Muscle of back (tissue), 13 donors: ENCODE results near the gene CZIB. TPM values are rescaled to one million over a fixed set of nuclear protein-coding genes. Genes with fewer than 3 reads are reported as not detected.
A peak's percentile ranks its signal among the peaks of the same experiment; 100 is the strongest.

Source experiments
- DNase-seq, 3 donors: peaks; one replicate each; pipeline versions ENCODE4 v3.0.0 to v3.0.0-alpha.2; 2013
- long read RNA-seq, 9 donors: transcript quantifications; one replicate each; lab custom pipeline, GENCODE V29; 2026
- polyA plus RNA-seq, 10 donors: library from polyadenylated mRNA; unstranded; fragments of 120-200 nt; gene quantifications; one replicate each; pipeline ENCODE4 v1.2.1, GENCODE V29; 2013; ENCODE audit not compliant: insufficient read length in 10 of 10

Gene CZIB
- 10 to 100 TPM; 51.7 to 86.1 (median 61.8) TPM for polyA plus RNA-seq
- long read RNA-seq, donor 1, transcript C1orf123-201 (8 exons, 1,085 nt), result major isoform, 15 of 26 reads
- long read RNA-seq, donor 1, partial matches to known transcripts, result 0 of 26 reads
- long read RNA-seq, donor 1, other reads (novel, unspliced or antisense), result 0 of 26 reads
- long read RNA-seq, donor 2, transcript C1orf123-202 (7 exons, 1,009 nt), result minor isoform, 6 of 19 reads
- long read RNA-seq, donor 2, transcript C1orf123-201 (8 exons, 1,085 nt), result major isoform, 11 of 19 reads
- long read RNA-seq, donor 2, partial matches to known transcripts, result 0 of 19 reads
- long read RNA-seq, donor 2, other reads (novel, unspliced or antisense), result 0 of 19 reads
- long read RNA-seq, donor 3, result 0 reads
- long read RNA-seq, donor 4, transcript C1orf123-201 (8 exons, 1,085 nt), result major isoform, 13 of 21 reads
- long read RNA-seq, donor 4, transcript C1orf123-202 (7 exons, 1,009 nt), result minor isoform, 6 of 21 reads
- long read RNA-seq, donor 4, partial matches to known transcripts, result 0 of 21 reads
- long read RNA-seq, donor 4, other reads (novel, unspliced or antisense), result 0 of 21 reads
- long read RNA-seq, donor 5, transcript C1orf123-201 (8 exons, 1,085 nt), result major isoform, 21 of 39 reads
- long read RNA-seq, donor 5, transcript C1orf123-202 (7 exons, 1,009 nt), result minor isoform, 7 of 39 reads
- long read RNA-seq, donor 5, partial matches to known transcripts, result 0 of 39 reads
- long read RNA-seq, donor 5, other reads (novel, unspliced or antisense), result 0 of 39 reads
- long read RNA-seq, donor 6, transcript C1orf123-203 (2 exons, 841 nt), result minor isoform, 5 of 38 reads
- long read RNA-seq, donor 6, transcript C1orf123-202 (7 exons, 1,009 nt), result minor isoform, 6 of 38 reads
- long read RNA-seq, donor 6, transcript C1orf123-201 (8 exons, 1,085 nt), result major isoform, 15 of 38 reads
- long read RNA-seq, donor 6, partial matches to known transcripts, result 7 of 38 reads
- long read RNA-seq, donor 6, other reads (novel, unspliced or antisense), result 0 of 38 reads
- long read RNA-seq, donor 7, transcript C1orf123-201 (8 exons, 1,085 nt), result major isoform, 5 of 13 reads
- long read RNA-seq, donor 7, partial matches to known transcripts, result 0 of 13 reads
- long read RNA-seq, donor 7, other reads (novel, unspliced or antisense), result 0 of 13 reads
- long read RNA-seq, donor 8, transcript C1orf123-202 (7 exons, 1,009 nt), result minor isoform, 7 of 19 reads
- long read RNA-seq, donor 8, transcript C1orf123-201 (8 exons, 1,085 nt), result major isoform, 9 of 19 reads
- long read RNA-seq, donor 8, partial matches to known transcripts, result 0 of 19 reads
- long read RNA-seq, donor 8, other reads (novel, unspliced or antisense), result 0 of 19 reads
- long read RNA-seq, donor 9, partial matches to known transcripts, result 0 of 6 reads
- long read RNA-seq, donor 9, other reads (novel, unspliced or antisense), result 0 of 6 reads

DNA sequence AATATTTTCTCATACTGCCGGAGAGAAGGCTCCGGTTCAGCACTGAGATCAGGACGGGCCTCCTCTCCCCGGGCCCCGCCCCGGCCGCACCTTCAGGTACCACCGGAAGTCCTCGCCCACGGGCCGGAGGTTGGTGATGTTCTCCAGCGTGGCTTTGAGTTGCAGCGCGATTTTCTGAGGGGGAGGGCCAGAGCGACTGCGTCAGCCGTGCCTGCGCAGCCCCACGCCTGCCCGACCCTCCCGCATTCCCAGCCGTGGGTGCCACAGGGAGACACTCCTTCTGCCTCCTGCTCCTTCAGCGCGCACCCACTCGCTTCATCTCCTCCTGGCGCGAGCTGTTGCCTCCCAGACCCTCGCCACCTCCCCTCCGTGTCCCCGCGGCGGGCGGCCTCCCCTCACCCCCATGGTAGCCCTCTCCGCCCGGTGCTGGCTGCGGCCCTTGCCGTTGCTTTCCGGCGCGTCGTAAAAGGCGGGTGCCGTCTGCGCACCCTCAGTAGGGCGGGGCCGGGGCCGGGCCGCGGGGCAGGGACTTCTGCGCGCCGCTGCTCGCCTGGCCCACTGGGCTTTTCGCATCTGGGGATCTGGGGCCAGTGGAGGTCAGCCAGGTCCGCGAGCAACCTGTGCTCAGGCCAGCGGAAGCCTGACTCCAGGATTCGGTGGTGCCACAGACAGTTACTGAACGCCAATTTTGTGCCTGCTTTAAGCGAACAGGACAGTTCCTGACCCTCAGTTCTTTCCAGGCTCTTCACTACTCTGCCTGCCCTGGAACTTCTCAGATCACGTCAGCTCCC lies at the start of gene CZIB:
CZIB (minus strand) TSS at position 464 of the 791 bp plus-strand sequence; CDS start at position 405, 59 bp downstream.
- DNase-seq, result peak; percentile 89 to 99 (median 94)

- no peak for DNase-seq
These were observed 49.7 kb upstream of the CZIB start for GRCh38 chr1:53270107-53270506.

DNA sequence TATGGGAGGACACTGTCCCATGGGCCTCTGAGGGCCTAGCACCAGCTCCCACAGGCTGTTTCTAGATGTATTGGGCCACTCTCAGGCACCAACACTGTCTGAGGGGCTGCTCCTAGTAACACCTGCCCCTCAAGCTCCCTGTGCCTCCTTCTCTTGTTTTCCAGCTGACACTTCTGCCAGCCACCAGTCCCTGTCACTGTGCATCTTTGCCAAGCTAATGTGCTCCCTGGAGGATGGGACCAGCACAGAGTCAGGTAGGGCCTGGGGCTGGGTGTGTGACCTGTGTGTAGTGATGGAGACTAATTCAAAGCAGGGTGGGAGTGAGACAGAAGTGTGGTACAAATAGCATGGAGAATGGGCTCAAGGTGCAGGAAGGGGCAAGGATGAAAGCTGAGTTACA lies 47.3 kb upstream of the CZIB start:
- no peak for DNase-seq

GRCh38 chr1:53266038-53266437 lies 45.6 kb upstream of the CZIB start:
- no peak for DNase-seq

DNA sequence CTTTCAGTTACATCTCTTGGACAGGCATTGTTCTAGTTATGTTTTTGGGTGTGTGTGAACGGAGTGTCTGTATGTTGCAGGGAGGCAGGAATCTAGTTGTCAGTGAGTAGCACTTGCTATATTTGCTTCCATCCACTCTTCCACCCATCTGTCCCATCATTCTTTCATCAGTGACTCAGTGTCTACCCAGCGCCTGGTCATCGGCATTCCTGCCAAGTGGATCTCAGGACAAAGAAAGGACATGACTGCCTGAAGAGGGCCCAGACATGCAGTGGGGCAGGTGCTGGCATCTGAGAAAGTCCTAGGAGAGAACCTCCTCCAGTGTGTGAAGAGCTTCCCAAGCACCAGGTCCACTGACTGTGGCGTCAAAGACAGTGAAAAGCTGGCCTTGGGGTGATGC lies 45.1 kb upstream of the CZIB start:
- DNase-seq, result no peak

GRCh38 chr1:53264048-53264447 lies 43.6 kb upstream of the CZIB start:
- no peak for DNase-seq

DNA sequence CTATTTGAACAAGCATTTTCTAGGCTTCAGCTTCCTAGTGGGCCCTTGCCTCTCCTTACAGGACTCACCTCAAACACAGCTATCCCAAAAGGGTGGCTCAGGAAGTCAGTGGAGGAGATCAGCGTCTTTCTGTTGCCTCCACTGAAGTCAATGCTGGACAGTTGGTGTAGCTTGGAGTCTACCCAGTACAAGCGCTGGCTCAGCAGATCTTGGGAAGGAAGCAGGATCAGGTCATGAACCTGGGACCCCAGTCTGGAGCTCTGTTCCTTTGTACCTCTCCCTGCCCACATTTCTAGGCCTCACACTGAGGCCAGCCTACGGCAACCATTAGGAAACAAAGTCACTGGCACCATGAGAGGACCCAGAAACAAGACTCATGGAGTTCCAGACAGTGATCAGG lies 41.6 kb upstream of the CZIB start:
- no peak for DNase-seq

DNA sequence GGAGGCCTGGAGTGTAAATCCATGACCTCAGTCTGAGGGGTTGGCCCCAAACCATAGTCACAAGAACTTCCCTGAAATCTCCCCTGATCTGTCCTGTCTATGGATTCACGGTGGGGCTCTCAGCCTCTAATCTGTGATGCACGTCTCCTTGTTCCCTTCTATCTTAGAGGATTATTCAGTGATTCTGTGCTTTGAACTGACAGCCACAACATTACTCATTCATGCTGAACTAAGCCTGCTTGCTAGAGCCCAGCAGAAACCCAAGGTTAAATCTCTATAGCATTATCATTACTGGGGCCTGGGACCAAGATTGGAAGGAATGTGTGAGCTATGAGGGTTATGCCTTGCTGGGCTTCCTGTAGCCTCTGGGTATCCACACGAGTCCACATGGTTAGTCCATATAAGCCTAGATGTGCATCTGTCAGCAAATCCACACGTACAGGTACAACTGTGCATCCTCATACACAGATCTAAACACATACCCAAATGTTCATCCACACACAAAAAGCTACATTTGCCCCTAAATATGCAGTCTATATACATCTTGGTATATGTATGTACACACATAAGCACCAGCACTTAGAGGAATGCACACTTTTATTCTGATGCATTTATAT lies 40.3 kb upstream of the CZIB start:
- DNase-seq, result no peak

GRCh38 chr1:53259932-53260331 lies 39.5 kb upstream of the CZIB start:
- no peak for DNase-seq

DNA sequence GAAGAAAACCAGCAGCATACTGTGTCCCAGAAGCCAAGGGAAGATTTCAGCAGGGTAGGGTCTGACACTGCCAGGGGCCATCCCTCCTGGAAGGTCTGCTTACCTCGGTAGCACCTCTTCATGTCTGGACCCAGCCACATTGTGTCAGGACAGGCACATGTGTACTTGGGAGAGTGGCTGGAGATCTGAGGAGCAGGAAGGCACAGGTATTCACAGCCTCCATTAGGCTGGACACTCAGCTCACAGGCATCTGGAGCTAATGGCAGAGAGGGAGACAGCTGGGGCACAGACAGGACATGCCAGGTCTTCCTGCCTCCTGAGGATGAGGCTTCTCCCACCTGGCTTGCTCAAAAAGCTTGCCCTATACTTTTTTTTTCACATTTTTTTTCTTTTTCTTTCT lies 37.8 kb upstream of the CZIB start:
- DNase-seq, result no peak

DNA sequence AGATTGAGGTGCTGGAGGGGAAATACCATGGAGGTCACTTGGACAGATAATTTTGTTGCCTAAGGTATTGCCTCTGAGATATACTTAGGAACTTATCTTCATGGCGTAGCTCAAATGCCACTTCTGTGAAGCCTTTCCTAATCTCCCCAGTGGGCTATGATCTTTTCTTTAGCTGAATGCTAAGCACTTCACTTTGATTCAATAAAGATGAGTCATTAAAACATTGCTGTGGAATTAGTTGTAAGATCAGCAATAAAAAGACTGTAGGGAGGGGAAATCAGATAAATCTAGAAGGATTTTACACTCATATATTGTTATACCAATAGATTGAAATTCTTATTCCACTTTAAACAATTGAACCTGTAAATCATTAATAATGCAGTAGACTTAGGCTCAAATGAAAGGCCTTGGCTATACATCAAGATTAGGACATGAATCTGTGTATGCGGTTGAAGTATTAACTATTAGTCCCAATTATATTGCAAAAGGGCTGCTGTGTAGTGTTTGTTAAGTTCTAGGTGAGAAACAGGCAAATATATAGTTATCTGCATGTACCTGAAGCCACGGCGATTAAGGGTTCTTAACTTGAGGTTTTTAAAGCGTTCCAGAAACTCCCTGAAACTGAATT lies 37.1 kb upstream of the CZIB start:
- DNase-seq, result no peak

DNA sequence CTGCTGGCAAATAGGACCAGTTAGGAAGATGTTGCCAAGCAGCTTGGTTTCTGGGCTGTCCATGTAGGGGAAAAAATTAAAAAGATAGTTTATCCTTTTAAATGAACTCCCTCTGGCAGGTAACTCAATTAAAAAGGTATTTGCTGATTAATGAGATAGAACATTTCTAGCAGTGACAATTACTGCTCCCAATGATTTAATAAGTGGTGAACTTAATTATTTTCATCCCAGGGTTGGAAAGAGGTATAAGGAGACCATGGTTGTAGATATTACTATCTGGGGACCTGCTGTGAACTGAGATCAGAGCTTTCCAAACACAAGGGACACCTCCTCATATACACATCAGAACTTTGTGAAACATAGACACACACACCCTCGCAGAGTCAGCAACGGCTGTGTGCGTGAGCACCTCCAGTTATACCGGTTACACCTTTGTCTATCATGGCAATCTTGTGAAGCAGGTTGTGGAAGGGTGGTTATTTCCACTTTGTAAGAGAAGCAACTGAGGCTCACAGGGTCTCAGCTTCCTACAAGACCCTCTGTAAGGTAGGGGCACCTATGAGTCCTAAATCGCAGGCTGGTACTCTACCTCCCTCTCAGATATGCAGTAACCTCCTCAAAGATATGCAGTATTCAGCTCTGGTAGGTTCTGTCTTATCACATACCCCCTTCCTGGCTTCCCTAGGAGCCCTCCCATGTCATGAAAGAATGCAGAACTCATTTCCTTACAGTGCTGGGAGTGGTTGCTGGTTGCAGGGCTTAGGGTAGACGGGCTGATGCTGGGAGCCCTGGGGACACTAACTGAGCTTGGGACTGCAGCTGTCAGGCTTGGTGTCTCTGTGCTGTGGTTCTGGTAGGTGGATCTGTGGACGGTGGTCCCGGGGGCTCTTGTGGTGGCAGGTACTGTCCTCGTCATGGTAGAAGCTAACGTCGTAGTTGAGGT lies 36.3 kb upstream of the CZIB start:
- no peak for DNase-seq

DNA sequence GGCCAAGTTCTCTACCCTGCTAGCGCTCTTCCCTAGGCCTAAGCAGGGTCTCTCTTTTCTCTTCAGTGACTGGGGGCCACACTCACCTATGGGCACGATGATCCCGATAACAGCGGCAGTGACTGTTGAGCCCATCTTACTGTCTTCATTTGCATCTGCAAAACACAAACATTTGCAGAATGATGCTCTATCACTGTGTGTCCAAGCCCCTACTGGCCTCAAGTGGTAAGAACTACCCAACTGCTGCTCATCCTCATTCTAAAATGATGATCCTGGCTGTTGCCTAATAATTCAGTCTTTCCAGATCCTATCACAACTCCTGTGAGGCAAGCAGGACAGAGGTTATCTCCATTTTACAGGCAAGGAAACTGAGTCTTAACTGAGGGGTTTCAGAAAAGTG lies 34.6 kb upstream of the CZIB start:
- no peak for DNase-seq

DNA sequence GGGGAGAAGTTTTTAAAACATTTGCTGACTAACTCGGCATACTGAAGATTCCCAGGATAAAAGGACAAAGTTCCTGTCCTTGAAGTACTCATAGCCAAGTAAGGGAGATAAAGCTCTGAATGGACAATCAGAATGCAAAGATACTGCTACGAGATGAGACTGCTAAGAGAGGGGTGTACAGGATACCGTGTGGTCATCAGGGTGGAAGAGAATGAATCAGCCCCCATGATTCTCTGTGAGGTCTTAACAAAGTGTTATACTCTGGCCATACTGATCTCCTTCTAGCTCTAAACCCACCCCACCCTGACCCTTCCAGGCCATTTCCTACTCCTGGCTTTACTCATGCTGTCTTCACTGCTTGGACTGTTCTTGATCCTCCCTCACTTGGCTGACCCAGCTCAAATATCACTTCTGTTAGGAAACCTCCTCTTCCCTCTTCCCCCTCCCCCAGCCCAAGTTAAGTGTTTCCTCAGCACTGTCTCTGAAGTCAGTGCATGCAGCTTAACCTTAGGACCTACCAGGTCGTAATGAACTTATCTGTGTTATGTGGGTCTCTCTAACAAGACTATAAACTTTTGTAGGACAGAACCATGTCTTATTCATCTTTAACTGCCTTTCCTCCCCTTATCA lies 33.7 kb upstream of the CZIB start:
- no peak for DNase-seq

DNA sequence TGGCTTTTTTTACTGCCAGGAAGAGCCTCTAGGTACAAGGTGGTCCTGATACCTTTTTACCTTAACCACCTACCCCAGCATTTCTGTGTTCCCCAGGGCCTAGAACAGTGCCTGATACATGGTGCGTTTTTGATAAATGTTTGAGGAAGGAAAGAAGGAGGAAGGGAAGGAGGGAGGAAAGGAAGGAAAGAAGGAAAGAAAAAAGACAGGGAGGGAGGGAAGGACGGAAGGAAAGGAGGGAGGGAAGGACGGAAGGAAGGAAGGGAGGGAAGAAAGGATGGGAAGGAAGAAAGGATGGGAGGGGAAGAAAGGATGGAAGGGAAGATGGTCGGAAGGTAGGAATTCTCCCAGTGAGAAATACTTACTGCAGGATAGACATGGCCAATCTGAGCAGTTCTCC lies 29.9 kb upstream of the CZIB start:
- DNase-seq, result no peak

GRCh38 chr1:53249706-53250105 lies 29.3 kb upstream of the CZIB start:
- no peak for DNase-seq

GRCh38 chr1:53246261-53247134 lies 26.1 kb upstream of the CZIB start:
- DNase-seq, result peak in 1 of 3 donors; percentile 87
